ENCODE results near the gene ACLY. TPM values are rescaled to one million over a fixed set of nuclear protein-coding genes. Genes with fewer than 3 reads are reported as not detected.

Gene ACLY
- polyA plus RNA-seq, 3 donors from 2014 or later, result 46.9 to 99.2 (median 49.3) TPM

GRCh38 chr17:41957031-41957868 is 38.5 kb upstream of the ACLY start:
- no peaks in the 10 kb centered on the region for H3K9me3 Mint-ChIP-seq
- H3K4me3 Mint-ChIP-seq, result no peak overlapping the region
- no peak for DNase-seq
- peaks cover 1 to 5% (median 3%) of the 10 kb centered on the region in 3 donors for H3K27me3 Mint-ChIP-seq (ENCODE audit: low read depth in 3 of 3)
- H3K36me3 Mint-ChIP-seq, result no peaks in the 10 kb centered on the region
- no peak overlapping the region for H3K27ac Mint-ChIP-seq
- no peaks in the 10 kb centered on the region for H3K4me1 Mint-ChIP-seq

- Mint-ChIP-seq H3K9me3 (no peaks in the 10 kb centered on the region), H3K27ac (no peak overlapping the region), H3K27me3 (ENCODE audit: low read depth in 3 of 3) (peaks cover 1 to 5% (median 3%) of the 10 kb centered on the region in 3 donors), H3K4me3 (no peak overlapping the region), H3K36me3 (no peaks in the 10 kb centered on the region), H3K4me1 (no peaks in the 10 kb centered on the region)
- DNase-seq, result no peak
Observed at GRCh38 chr17:41956522-41956921, 37.8 kb upstream of the ACLY start.

- H3K4me3 Mint-ChIP-seq, result no peak overlapping the region
- no peaks in the 10 kb centered on the region for H3K4me1 Mint-ChIP-seq
- no peak overlapping the region for H3K27ac Mint-ChIP-seq
- H3K27me3 Mint-ChIP-seq (ENCODE audit: low read depth in 3 of 3), result peaks cover 0 to 3% (median 0%) of the 10 kb centered on the region in 3 donors
- DNase-seq, result no peak
- no peaks in the 10 kb centered on the region for H3K9me3 Mint-ChIP-seq
- no peaks in the 10 kb centered on the region for H3K36me3 Mint-ChIP-seq
Observed at GRCh38 chr17:41948762-41949460, 30.2 kb upstream of the ACLY start.

GRCh38 chr17:41944943-41945342 is 26.2 kb upstream of the ACLY start:
- Mint-ChIP-seq H3K27me3 (ENCODE audit: low read depth in 3 of 3) (peaks cover 0 to 4% (median 2%) of the 10 kb centered on the region in 3 donors), H3K4me1 (no peaks in the 10 kb centered on the region), H3K27ac (no peak overlapping the region), H3K9me3 (no peaks in the 10 kb centered on the region), H3K4me3 (no peak overlapping the region), H3K36me3 (no peaks in the 10 kb centered on the region)
- DNase-seq, result no peak

- no peak for DNase-seq
- H3K4me1 Mint-ChIP-seq, result no peaks in the 10 kb centered on the region
- H3K27me3 Mint-ChIP-seq (ENCODE audit: low read depth in 3 of 3), result peaks cover 0 to 4% (median 2%) of the 10 kb centered on the region in 3 donors
- no peaks in the 10 kb centered on the region for H3K9me3 Mint-ChIP-seq
- H3K27ac Mint-ChIP-seq, result peak overlapping the region in 1 of 6 donors; percentile 22
- no peak overlapping the region for H3K4me3 Mint-ChIP-seq
- H3K36me3 Mint-ChIP-seq, result no peaks in the 10 kb centered on the region
Observed at GRCh38 chr17:41943492-41943891, 24.7 kb upstream of the ACLY start.

- no peaks in the 10 kb centered on the region for H3K36me3 Mint-ChIP-seq
- no peak overlapping the region for H3K4me3 Mint-ChIP-seq
- peak overlapping the region in 1 of 6 donors; percentile 24 for H3K27ac Mint-ChIP-seq
- no peak for DNase-seq
- H3K9me3 Mint-ChIP-seq, result no peaks in the 10 kb centered on the region
- peaks cover 0 to 4% (median 2%) of the 10 kb centered on the region in 3 donors for H3K27me3 Mint-ChIP-seq (ENCODE audit: low read depth in 3 of 3)
- H3K4me1 Mint-ChIP-seq, result no peaks in the 10 kb centered on the region
Observed at GRCh38 chr17:41942626-41943373, 24.0 kb upstream of the ACLY start.

- H3K27me3 Mint-ChIP-seq (ENCODE audit: low read depth in 3 of 3), result peaks cover 2 to 4% (median 2%) of the 10 kb centered on the region in 3 donors
- no peak overlapping the region for H3K4me3 Mint-ChIP-seq
- DNase-seq, result no peak
- no peaks in the 10 kb centered on the region for H3K4me1 Mint-ChIP-seq
- H3K36me3 Mint-ChIP-seq, result no peaks in the 10 kb centered on the region
- H3K9me3 Mint-ChIP-seq, result no peaks in the 10 kb centered on the region
- no peak overlapping the region for H3K27ac Mint-ChIP-seq
Observed at GRCh38 chr17:41941168-41941567, 22.4 kb upstream of the ACLY start.

- Mint-ChIP-seq H3K27ac (peak overlapping the region in 1 of 6 donors; percentile 50), H3K27me3 (ENCODE audit: low read depth in 3 of 3) (peaks cover 2 to 4% (median 2%) of the 10 kb centered on the region in 3 donors)
Observed at GRCh38 chr17:41939693-41940090, 20.9 kb upstream of the ACLY start.

GRCh38 chr17:41939044-41939692 is 20.4 kb upstream of the ACLY start:
- H3K27ac Mint-ChIP-seq, result no peak overlapping the region
- H3K4me1 Mint-ChIP-seq, result no peaks in the 10 kb centered on the region
- H3K36me3 Mint-ChIP-seq, result no peaks in the 10 kb centered on the region
- no peak overlapping the region for H3K4me3 Mint-ChIP-seq
- peaks cover 2 to 4% (median 2%) of the 10 kb centered on the region in 3 donors for H3K27me3 Mint-ChIP-seq (ENCODE audit: low read depth in 3 of 3)
- no peak for DNase-seq
- H3K9me3 Mint-ChIP-seq, result no peaks in the 10 kb centered on the region

More at GRCh38 chr17:41939693-41940090, 20.9 kb upstream of the ACLY start:
- DNase-seq, result no peak
- Mint-ChIP-seq H3K36me3 (no peaks in the 10 kb centered on the region), H3K4me3 (no peak overlapping the region), H3K4me1 (no peaks in the 10 kb centered on the region), H3K9me3 (no peaks in the 10 kb centered on the region)

- H3K4me3 Mint-ChIP-seq, result no peak overlapping the region
- H3K36me3 Mint-ChIP-seq, result no peaks in the 10 kb centered on the region
- H3K9me3 Mint-ChIP-seq, result no peaks in the 10 kb centered on the region
- no peak for DNase-seq
- H3K27ac Mint-ChIP-seq, result no peak overlapping the region
- H3K4me1 Mint-ChIP-seq, result no peaks in the 10 kb centered on the region
- peaks cover under 1 to 4% (median 2%) of the 10 kb centered on the region in 3 donors for H3K27me3 Mint-ChIP-seq (ENCODE audit: low read depth in 3 of 3)
Observed at GRCh38 chr17:41937970-41938954, 19.5 kb upstream of the ACLY start.

- Mint-ChIP-seq H3K4me1 (peaks cover 2 to 3% of the 10 kb centered on the region in 2 donors), H3K27me3 (ENCODE audit: low read depth in 3 of 3) (peaks cover 3 to 9% (median 6%) of the 10 kb centered on the region in 3 donors), H3K4me3 (no peak overlapping the region), H3K9me3 (no peaks in the 10 kb centered on the region), H3K36me3 (no peaks in the 10 kb centered on the region), H3K27ac (no peak overlapping the region)
- DNase-seq, result no peak
Observed at GRCh38 chr17:41935641-41936040, 16.9 kb upstream of the ACLY start.

- no peaks in the 10 kb centered on the region for H3K9me3 Mint-ChIP-seq
- H3K27ac Mint-ChIP-seq, result peak overlapping the region in 3 of 6 donors; percentile 28 to 58 (median 53)
- no peak overlapping the region for H3K4me3 Mint-ChIP-seq
- DNase-seq, result no peak
- peaks cover 9 to 14% (median 10%) of the 10 kb centered on the region in 3 donors for H3K27me3 Mint-ChIP-seq (ENCODE audit: low read depth in 3 of 3)
- H3K4me1 Mint-ChIP-seq, result peaks cover 19 to 20% of the 10 kb centered on the region in 2 donors
- H3K36me3 Mint-ChIP-seq, result no peaks in the 10 kb centered on the region
Observed at GRCh38 chr17:41932816-41933389, 14.2 kb upstream of the ACLY start.
